HT-29 (cell line): ENCODE results near the gene MDFIC. TPM values are rescaled to one million over a fixed set of nuclear protein-coding genes. Genes with fewer than 3 reads are reported as not detected.

Source experiments
- DNase-seq: peaks from one replicate; pipeline ENCODE4 v3.0.0-alpha.2; 2015; ENCODE audit warnings: low spot score
- total RNA-seq: library from RNA; depleted of rRNA; stranded (reverse); fragments of >200 nt; shearing (Covaris generic); gene quantifications from 2 replicates; pipeline ENCODE4 v1.2.3, GENCODE V29; 2014

The MDFIC gene
- total RNA-seq, 1 experiment from 2014 or later = not detected

DNA sequence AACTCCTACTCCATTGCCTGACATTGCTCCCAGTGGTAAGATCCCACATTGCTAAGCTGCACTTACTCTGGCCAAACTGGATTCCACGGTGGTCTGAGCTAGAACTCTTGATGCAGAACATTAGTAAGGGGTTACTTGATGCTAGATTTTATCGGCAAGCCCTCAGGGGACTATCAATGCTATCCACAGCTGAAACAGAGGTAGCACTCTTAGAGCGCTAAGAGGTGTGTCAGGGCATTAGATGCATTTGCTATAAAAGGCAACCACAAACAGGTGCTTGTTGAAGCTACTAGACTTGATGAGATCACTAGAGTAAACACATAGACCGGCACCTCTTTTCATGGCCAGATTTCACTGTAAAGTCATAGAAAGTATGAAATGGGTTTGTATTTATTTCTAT lies 116.3 kb downstream of the MDFIC start:
- peak; percentile 76 for DNase-seq

DNA sequence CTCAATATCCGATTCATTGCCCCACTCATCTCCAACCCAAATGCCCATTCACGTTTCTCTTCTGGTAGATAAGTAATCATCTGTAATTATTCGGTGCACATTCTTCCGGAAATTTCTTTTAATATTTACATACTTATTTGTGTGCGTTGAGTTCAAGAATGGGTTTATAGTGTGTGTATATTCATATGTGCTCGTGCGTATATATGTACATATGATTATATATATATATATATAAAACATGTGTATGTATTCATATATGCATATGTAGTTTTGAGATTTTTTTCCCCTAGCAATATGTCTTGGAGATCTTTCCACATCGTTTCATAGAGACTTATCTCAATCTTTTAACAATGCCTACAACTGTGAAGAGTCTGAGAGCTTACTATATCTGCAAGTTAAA lies 118.2 kb downstream of the MDFIC start:
- no peak for DNase-seq

DNA sequence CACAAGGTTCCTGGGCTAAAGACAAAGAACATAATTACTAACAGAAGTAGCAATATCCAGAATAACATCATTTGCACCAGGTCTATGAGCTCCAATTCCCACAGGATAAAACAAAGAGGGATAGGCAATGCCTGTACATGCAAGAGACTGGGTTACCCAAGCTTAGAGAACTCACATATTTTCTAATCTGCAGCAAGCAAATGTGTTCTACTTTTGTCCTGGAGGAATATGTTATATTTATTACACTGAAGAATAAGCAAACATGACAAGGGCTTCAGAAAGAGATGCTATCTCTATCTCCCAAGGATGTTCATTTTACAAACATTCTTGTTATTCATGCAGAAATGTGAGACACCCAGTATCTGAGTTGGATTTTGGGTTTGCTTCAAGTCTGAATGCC lies 118.6 kb downstream of the MDFIC start:
- no peak for DNase-seq

DNA sequence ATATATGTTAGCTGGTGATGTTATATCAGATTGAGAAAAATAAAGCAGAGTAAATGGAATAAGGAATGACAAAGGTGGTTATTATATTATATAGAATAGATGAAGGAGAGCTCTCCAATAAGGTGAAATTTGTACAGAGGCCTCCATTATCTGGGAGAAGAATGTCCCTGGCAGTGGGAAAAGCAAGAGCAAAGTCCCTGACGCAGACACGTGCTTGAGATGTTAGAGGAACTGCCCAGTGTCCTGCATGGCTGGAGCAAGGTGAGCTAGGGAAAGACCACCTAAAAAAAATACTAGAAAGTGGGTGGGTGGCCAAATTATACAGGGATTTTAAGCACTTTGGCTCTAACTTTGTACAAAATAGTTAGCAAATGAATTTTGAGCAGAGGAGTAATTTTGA lies 120.7 kb downstream of the MDFIC start:
- DNase-seq = no peak

DNA sequence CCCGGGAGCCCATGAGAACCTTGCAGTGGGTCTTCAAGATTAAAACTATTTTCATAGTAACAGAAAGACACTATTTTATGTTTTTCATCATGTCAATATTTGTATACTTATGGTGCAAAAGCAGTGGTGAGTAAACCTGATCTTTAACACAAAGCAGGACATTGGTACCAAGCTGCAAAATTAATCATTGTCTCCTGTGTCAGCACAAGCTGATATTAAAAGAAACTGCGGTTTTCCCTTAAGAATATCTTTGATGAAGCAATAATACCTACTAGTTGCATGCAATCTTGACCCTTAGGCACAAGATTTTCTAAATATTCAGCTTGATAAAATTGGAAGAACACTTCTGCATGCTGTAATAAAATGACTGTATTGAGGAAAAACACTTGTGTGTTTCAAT lies 121.7 kb downstream of the MDFIC start:
- no peak for DNase-seq

DNA sequence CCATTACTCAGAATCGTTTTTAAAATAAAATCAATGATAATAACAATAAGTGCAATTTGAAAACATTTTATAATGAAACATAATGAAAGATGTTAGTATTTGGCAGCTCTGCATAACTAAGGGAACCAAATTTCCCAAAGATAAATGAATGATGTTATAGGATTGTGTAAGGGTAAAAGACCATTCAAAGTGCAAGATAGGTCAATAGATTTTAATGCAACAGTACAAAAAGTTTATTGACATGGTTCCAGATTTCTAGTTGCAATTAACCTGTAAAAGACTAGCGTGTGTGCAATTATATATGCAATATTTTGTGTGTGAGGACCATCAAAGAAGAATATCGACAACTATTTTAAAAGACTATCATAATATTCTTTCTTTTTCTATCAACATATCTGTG lies 122.3 kb downstream of the MDFIC start:
- DNase-seq = no peak

DNA sequence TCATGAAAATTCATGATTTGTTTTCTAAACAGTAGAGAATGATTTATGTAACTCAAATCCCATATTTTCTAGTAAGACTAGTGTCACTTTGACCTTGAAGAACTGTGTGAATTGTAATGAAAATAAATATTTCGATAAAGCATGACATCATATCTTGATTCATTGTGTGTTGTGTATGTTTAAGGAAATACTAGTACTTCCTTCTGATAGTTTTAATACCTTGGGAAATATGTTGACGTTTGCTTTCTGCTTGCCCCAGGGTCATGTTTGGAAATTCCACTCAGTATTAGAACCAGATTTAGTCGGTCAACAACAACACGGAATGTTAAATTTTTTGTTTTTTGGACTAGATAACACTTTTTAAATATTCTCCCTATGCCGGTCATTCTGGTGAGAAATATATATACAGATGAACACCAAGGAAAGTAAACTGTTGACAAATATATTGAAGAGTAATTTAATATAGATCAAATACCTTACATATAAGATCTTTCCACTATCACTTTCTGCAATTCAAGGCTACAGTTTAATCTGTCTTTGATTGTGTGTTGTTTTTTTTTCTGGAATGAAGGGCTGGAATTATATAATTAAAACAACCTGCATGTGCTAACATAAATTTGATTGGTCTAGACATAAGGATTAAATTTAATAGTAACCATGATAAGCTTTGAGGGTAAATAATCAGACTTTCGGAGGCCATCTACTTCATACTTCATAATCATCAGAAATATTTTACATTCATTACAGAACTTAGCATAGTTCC lies 126.2 kb downstream of the MDFIC start:
- no peak for DNase-seq

DNA sequence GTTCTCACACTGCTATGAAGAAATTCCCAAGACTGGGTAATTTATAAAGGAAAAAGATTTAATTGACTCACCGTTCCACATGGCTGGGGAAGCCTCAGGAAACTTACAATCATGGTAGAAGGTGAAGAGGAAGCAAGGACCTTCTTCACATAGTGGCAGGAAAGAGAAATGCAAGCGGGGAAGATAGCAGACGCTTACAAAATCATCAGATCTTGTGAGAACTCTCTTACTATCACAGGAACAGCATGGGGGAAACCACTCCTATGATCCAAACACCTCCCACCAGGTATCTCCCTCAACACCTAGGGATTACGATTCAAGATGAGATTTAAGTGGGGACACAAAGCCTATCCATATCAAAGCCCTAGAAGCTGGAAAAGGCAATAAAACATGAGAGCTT lies 130.8 kb downstream of the MDFIC start:
- DNase-seq = no peak

DNA sequence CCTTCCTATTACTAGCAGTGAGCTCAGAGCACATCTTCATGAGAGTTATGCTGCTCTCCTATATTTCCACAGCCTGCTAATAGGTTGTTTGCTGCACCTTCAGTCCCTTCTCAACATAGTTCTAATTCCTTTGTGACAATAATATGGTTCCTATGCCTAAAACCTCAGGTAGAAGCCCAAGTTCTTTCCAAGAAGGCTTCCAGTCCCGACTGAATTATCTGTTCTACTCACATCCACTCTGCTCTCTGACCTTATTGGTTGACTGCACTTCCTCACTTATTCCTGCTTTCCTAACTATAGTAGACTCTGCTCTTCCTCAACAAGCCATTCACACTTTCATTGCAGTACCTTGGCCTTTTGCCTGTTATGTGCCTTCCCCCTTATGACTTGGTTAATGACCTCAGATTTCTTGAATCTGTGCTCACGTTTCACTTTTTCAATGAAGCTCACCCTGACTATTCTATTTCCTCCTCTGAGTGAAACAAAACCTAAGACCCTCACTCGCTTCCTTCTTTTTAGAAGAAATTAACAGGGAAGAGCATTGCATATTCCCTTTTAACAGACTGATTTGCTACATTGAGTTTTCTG lies 132.7 kb downstream of the MDFIC start:
- DNase-seq = no peak

DNA sequence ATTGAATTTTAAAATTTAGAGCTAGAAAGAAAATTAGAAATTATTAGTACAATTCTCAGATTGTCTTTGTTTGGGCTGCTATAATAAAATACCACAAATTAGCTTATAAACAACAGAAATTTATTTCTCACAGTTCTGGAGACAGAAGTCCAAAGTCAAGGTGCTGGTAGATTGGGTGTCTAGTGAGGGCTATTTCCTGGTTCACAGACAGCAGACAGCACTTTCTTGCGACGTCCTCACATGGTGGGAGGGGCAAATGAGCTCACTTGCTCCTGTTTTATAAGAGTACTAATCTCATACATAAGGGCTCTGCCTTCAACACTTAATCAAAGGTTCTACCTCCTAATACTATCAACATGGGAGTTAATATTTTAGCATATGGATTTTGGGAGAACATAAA lies 134.1 kb downstream of the MDFIC start:
- no peak for DNase-seq

DNA sequence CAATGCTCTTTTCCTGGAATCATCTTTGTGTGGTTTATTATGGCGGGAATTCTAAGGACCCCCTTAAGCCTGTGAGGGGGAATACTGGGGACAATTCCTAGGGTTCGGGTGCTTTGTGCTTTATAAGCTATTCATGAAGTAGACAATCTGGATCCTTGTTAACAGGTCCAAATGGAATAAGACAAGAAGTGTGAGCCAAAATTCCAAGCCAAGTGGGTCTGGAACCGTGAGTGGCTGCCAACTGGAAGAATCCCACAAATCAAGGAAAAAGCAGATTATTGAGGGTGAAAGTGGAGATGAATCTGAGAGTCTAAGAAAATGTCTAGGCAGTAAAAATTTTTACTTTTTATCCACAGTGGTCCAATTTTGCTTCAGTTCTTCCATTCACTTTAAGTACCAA lies 136.8 kb downstream of the MDFIC start:
- no peak for DNase-seq

DNA sequence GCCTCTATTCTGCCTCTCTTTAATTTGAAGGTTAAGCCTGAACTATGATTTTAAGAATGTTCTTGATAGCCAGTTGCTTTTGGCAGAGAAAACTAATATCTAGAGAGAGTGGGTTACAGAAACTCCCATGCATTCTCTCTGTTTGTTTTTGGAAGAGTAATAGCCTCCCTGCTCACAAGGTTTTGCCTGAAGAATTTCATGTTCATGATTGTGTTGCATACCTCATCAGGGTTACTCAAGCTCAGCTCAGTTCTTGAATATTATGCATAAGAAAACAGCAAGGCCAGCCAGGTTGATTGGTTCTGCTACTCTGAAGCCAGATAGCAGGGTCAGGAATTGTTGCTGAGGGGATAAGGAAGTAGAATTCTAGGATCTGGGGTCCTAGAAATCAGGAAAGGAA lies 137.4 kb downstream of the MDFIC start:
- DNase-seq = no peak

DNA sequence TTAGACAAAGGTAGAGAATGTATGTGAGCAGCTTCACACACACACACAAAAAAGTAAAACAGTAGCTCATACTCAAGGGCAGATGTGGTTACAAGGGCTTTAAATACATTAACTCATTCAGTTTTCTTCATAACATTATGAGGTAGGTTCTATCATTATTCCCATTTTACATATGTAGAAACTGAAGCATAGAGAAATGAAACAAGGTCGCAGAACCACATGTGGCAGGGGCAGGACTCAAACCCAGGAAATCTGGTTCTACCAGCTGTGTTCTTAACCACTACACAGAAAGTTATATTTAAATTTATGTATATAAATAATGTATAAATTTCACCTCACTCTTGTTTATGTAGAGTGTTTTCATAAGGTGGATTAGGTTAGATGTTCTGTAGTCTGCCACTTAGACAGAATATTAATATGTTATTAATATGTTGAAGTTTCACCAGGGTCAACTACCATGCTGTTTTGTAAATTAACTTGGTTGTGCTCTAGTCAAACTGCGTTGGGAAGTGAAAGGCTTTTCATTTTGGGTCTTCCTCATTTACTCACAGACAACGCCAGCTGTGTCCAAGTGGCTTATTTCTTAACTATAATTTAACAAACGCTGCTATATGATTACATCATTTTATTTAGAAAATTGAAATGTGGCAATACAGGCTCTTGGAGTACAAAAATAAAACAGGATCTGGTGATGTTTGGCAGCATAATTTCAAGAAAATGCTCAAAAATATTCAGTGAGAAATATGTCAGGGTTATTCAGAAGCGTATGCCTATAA lies 138.4 kb downstream of the MDFIC start:
- no peak for DNase-seq

DNA sequence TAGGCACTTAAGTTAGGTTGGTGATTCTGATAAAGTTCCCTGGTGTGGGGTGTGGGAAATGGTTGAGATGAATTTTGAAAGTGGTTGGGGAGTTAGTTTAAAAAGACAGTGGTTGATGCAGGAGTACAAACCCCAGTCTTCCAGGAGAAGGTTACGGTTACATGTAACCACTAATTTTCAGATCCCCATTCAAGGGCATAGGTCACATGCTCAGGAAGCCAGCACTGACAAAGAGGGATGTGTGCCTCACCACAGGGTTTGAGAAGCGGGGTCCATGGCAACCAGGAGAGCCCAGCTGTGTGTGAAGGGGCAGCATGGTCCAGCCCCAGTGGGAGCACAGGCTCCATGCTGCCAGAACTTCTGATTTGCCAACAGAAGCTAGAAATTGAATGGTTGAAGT lies 144.2 kb downstream of the MDFIC start:
- no peak for DNase-seq

DNA sequence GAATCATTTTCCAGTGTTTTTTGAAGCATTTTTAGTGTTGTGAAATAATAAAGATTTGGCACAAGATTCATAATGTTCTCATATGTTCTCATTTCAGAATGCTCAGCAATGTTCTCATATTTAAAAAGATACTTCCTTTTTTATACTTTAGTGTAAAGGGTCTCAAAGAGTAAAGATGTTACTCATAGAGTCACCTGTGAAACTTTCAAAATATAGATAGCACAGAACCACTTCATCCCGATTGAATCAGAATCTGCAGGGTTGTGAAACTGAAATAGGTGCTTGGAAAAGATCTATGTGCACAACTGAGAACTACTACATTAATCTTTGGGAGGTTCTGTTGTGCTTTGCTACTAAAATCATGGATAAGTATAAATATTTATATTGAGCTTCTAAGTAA lies 144.7 kb downstream of the MDFIC start:
- DNase-seq = no peak

DNA sequence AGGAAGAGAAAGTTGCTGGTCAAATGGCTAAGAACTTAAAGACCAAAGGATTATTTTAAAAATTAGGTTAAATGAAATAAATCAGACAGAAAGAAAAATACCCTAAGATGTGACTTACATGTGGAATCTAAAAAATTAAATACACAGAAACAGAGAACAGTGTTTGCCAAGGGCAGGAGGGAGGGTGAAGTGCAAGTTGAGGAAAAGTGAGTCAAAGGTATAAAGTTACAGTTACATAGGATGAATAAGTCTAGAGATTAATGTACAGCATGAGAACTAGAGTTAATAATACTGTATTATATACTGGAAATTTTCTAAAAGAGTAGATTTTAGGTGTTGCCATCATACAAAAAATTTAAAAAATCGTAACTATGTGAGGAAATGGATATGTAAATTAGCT lies 146.3 kb downstream of the MDFIC start:
- DNase-seq = no peak
